HS-5 (cell line): ENCODE results near the gene MINDY4.

Experiments used
- DNase-seq: peaks from one replicate; pipeline ENCODE4 v3.0.0-alpha.2; 2012; ENCODE audit warnings: low read depth

Gene MINDY4

GRCh38 chr7:30743371-30744074 lies 27.7 kb upstream of the MINDY4 start:
- no peak for DNase-seq

DNA sequence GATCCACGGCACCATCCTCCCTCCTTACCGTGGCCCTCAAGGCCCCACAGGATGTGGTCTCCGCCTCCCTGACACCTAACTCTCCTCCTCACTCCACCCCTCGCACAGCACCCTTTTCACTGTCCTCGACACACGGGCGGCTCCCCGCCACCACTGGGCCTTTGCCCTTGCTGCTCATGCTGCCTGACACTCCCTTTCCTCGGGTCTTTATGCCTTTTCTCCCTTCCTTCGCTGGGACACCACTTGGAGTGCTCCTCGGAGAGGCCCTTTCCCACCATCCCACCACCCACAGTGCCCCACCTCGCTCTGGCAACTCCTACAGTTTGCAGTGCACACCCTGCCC lies 27.2 kb upstream of the MINDY4 start:
- DNase-seq: no peak

- no peak for DNase-seq
Measured at GRCh38 chr7:30745261-30745941, 25.8 kb upstream of the MINDY4 start.

GRCh38 chr7:30750010-30750409 lies 21.2 kb upstream of the MINDY4 start:
- no peak for DNase-seq

- DNase-seq: no peak
Measured at GRCh38 chr7:30750683-30751650, 20.2 kb upstream of the MINDY4 start.

- no peak for DNase-seq
Measured at GRCh38 chr7:30751696-30752273, 19.4 kb upstream of the MINDY4 start, which contains the start of gene INMT. Gene INMT, plus strand, starts transcription at chr7:30752135. Its CDS starts 16 bp downstream, at chr7:30752151.

GRCh38 chr7:30752484-30752883 lies 18.7 kb upstream of the MINDY4 start:
- no peak for DNase-seq

DNA sequence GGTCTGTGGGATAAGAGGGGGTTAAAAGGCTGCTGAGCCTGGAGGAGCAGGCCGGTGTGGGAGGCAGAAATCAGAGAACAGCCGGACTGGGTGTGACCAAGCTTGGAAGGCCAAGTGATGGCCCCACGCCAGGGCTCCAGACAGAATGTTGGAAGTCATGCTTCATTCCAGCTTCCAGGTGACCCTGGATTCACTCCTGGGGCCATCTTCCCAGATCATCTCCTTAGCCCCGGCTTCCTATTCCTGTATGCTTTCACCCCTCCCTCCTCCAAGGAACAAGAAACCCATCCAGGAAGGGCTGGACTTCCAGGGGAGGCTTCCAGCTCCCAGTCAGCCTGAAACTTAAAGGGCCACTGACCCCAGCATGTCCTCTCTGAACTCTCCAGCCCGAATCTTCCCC lies 18.2 kb upstream of the MINDY4 start:
- DNase-seq: no peak

DNA sequence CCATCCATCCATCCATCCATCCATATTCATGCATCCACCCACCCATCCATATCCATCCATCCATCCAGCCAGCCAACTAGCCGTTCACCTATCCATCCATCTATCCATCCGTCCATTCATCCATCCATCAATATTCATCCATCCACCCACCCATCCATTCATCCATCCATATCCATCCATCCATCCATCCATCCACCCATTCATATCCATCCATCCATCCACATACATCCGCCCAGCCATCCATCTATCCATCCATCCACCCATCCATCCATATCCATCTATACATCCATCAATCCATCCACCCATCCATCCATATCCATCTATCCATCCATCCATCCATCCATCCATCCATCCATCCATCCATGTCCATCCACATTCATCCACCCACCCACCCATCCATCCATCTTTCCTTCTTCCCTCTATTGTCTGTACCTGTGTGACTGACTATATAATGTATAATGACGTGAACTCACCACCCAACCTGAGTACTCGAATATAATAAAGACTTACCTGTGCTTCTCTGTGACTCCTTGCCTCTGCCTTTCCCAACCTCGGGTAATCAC lies 16.8 kb upstream of the MINDY4 start:
- no peak for DNase-seq

- no peak for DNase-seq
Measured at GRCh38 chr7:30755384-30756154, 15.6 kb upstream of the MINDY4 start.

DNA sequence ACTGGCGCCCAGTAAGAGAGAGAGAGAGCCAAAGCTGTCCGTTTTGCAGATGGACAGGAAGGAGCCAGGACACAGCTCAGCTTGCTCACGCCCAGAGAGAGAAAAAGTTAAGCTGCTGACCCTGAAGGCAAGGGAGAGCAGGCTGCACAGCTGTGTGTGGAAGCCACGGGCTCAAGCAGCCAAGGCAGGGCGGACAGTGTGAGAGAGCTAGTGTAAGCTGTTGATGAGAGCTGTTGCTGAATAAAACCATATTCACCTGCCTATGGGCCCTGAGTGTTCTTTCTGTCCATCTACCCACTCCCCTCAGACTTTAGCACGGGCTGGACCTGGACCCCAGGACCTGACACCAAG lies 13.9 kb upstream of the MINDY4 start:
- DNase-seq: no peak

GRCh38 chr7:30760514-30761213 lies 10.6 kb upstream of the MINDY4 start:
- DNase-seq: no peak

- no peak for DNase-seq
Measured at GRCh38 chr7:30761214-30762156, 9.7 kb upstream of the MINDY4 start.

DNA sequence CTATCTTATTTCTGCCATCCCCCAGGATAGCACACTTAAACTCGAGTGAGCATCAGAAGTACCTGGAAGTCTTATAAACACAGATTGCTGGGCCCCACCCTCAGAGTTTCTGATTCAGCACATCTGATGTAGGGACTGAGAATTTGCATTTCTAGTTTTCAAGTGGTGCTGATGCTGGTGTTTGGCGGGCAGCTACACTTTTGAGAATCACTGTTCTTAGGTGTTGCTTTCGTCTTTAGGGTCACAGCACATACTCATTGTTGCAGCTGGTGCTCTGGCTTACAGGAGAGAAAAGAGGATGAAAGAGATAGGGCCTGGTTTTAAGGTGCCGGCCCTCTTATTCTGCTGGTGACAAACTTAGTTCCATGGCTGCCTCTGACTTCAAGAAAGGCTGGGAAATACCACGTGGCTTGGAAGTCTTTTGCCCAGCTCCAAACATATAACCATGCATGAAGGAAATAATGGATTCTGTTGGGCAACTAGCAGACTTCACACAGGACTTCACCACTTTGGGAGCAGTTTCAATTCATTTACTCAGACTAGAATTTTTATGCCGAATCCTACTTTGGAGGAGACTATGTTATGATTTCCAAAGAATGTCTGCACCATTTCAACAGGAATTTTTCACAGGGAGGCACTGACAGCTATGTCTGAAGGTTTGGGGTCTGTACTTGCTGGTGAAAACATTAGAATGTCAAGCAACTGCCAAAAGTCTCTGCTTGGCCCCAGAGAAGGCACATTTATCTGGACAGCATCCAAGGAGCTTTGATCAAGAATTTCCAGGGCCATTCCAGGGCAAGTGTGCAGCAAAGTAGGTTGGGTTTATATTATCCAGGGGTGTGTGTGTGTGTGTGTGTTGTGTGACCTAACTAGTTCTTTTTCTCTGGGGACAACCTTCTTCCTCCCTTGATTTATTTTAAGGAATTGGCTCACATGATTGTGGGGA lies 6.9 kb upstream of the MINDY4 start:
- no peak for DNase-seq

DNA sequence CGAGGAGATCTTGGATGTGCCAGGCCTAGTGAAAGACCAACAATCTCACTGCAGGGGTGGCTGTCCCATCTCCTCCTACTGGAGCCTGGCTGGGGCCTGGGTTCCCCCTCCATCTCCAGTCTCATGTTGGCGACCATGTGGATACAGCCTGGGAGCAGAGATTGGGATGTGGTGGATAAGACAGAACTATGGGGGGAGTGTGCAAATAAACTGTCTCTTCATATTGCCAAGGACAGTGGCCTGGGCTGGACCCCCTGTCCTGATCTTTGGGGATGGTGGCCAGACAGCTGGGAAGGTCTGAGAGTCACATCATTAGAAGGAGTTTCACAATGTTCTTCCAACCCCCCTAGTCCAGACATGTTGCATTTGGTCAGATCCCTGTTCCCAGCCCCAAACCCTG lies 5.8 kb upstream of the MINDY4 start:
- no peak for DNase-seq

GRCh38 chr7:30770845-30771173 lies 408 bp upstream of the MINDY4 start:
- no peak for DNase-seq

DNA sequence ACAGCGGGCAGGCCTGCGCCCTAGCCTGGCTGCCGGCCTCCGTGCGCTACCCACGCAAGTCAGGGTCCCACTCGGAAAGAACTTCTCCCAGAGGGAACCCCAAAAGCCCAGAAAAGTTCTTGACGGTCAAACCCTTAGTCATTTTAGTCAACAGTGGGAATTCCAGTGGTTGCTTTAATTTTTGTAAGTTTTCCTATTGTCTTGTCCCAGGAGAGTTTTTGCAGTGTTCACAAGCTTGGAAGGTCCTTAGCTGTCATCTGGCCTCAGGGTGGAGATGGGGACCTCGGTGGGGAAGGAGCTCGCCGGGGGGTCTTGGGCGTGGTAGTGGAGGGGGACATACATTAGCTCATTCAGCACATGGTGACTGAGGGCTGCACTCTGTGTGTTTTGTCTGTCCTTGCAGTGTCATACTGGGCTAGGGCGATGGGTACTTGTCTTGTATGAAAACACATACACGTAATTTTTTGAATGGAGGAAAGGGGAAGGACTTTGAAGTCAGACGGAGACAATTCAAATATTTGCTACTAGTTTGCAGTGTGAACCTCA lies 736 bp downstream of the MINDY4 start:
- DNase-seq: no peak

DNA sequence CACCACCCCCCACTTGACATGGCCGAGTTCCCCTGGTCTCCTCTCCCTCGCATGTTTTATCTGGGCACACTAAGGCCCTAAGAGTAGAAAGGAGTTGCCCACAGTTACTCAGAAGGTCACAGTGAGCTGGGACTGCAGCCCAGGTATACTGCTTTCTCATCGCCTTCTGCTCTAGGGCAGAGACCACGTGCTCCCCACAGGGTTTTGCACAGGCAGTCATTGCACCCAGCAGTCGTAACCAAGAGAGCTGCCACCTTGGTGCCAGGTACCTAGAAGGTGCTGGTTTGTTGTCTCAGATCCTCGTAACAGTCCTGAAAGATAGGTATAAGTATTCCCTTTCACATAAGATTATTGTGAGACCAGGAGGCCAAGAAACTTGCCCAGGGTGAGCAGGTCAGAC lies 1.8 kb downstream of the MINDY4 start:
- DNase-seq: no peak
